Activated naive CD4-positive, alpha-beta T cell treated with anti-CD3 and anti-CD28 coated beads for 36 hours (primary cell): ENCODE data around the gene BTBD18. TPM values are rescaled to one million over a fixed set of nuclear protein-coding genes. Genes with fewer than 3 reads are reported as not detected.
"Not testable (repeated sequence)": the region's sequence is repeated elsewhere in the genome, so short reads cannot be mapped to it uniquely, and the experiment has no call there.

Experiments used
- CTCF ChIA-PET: fragments of 350-600 bp; sonication (Branson Sonifier 250); formaldehyde crosslinking; loops from one replicate; lab custom pipeline; 2021; ENCODE audit warnings: antibody characterized with exemption; lab: Charles Lee
- DNase-seq: peaks from one replicate; pipeline ENCODE4 v3.0.0-alpha.2; 2020
- H3K27ac Mint-ChIP-seq: one replicate; pipeline ENCODE4 v1.8.0; 2021; ENCODE audit warnings: mild to moderate bottlenecking, mixed read lengths
- H3K27me3 Mint-ChIP-seq: one replicate; pipeline ENCODE4 v1.8.0; 2021; ENCODE audit warnings: low read depth, mixed read lengths
- H3K36me3 Mint-ChIP-seq: one replicate; pipeline ENCODE4 v1.8.0; 2021; ENCODE audit warnings: low read depth, mixed read lengths
- H3K4me1 Mint-ChIP-seq: one replicate; pipeline ENCODE4 v1.8.0; 2021; ENCODE audit warnings: low read depth, mixed read lengths
- H3K4me3 Mint-ChIP-seq: one replicate; pipeline ENCODE4 v1.8.0; 2021; ENCODE audit warnings: mild to moderate bottlenecking, moderate library complexity, mixed read lengths
- H3K9me3 Mint-ChIP-seq: one replicate; pipeline ENCODE4 v1.8.0; 2021; ENCODE audit warnings: mixed read lengths
- intact Hi-C: fragments of 100-400 bp; cut with micrococcal nuclease; formaldehyde crosslinking; loops from one replicate; pipeline ENCODE4 v1.15.1; 2023
- total RNA-seq, 2 experiments: library from RNA; stranded (reverse); gene quantifications; one replicate each; pipeline ENCODE4 v1.2.3, GENCODE V29; 2021

BTBD18 gene
- total RNA-seq, 2 experiments from 2014 or later, result not detected

DNA sequence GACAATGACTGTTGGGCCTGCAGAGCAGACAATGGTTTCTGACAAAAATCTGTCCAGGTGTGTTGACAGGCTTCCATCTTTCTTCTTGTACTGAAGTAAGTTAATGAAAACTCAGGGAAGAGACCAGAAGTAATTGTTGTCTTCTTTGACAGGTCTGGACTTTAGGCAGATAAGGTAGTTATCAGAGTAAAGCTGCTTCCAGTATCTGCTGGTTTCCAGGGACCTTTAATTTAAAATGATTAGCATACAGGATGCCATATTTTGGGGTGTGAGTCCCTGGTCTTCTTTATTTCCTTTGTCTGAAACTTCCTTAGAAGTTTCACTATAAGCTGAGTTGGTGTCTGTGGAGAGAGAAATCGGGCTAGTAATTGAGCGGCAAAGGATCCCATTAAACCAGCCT lies 37.8 kb downstream of the BTBD18 start:
- Mint-ChIP-seq H3K4me1 (peaks cover 50% of the 10 kb centered on the region), H3K36me3 (peaks cover 10% of the 10 kb centered on the region), H3K4me3 (peak overlapping the region; percentile 99), H3K9me3 (no peaks in the 10 kb centered on the region), H3K27me3 (no peaks in the 10 kb centered on the region), H3K27ac (no peak overlapping the region)
- DNase-seq, result no peak
- intact Hi-C loops, result loop anchor here (2.0 to 5.0 kb wide), 3 partner anchors 79 to 1953 kb away; partner anchors contain the start of genes FAM111A and PATL1
- CTCF ChIA-PET, result interaction anchor here (0.5 to 2.4 kb wide), 2 partner anchors 28 to 86 kb away, joined by 5 to 15 read pairs; no protein-coding TSS in a partner anchor

DNA sequence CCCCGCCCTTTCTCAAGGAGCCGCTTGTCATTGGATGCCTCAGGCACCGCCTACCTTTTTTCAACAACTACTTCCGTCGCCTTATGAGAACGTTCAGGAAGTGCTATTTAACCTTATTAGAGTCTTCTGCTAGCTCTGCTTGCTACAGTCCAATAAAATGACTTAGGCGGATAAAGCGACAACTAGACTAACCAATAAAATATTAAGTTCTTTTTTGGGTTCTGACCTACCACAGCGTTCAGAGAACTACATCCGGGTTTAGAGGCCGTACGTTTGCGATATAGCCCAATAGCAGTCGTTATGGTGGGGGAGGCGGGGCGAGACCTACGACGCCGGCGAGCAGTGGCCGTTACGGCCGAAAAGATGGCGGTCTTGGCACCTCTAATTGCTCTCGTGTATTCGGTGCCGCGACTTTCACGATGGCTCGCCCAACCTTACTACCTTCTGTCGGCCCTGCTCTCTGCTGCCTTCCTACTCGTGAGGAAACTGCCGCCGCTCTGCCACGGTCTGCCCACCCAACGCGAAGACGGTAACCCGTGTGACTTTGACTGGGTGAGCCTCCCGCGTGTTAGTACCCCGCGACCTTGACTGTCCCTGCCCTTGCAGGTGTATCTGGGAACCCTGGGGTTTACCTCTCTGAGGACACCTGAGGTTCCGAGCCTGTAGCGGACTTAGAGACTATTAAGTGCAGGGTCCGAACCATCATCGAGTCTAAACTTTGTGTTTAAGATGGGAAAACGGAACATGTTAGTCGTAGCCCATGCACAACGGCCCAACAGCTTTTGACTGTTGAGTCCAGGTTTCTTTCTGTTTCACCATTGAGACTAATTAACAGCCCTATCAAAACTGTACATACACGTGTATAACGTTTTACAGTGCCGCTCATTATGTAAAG lies 39.1 kb downstream of the BTBD18 start, which contains the start of gene TMX2:
TSS of gene TMX2 (plus strand) at position 338 of the 895 bp plus-strand sequence. CDS start at position 364, 26 bp downstream.
- Mint-ChIP-seq H3K4me3 (peak within 1 kb of the TSS; percentile 99), H3K27me3 (no peaks in the 10 kb centered on the region), H3K36me3 (peaks cover 3% of the 10 kb centered on the region), H3K27ac (peak within 1 kb of the TSS; percentile 92), H3K4me1 (peaks cover 50% of the 10 kb centered on the region), H3K9me3 (no peaks in the 10 kb centered on the region)
- intact Hi-C loops, result loop anchor here (1.0 to 5.0 kb wide), 12 partner anchors 29 to 1955 kb away; partner anchors contain the start of genes CLP1, FAM111A, PATL1 and SELENOH
- peak; percentile 95 for DNase-seq
- CTCF ChIA-PET, result interaction anchor here (1.0 to 2.4 kb wide), 2 partner anchors 87 to 185 kb away, joined by 4 to 15 read pairs; no protein-coding TSS in a partner anchor

DNA sequence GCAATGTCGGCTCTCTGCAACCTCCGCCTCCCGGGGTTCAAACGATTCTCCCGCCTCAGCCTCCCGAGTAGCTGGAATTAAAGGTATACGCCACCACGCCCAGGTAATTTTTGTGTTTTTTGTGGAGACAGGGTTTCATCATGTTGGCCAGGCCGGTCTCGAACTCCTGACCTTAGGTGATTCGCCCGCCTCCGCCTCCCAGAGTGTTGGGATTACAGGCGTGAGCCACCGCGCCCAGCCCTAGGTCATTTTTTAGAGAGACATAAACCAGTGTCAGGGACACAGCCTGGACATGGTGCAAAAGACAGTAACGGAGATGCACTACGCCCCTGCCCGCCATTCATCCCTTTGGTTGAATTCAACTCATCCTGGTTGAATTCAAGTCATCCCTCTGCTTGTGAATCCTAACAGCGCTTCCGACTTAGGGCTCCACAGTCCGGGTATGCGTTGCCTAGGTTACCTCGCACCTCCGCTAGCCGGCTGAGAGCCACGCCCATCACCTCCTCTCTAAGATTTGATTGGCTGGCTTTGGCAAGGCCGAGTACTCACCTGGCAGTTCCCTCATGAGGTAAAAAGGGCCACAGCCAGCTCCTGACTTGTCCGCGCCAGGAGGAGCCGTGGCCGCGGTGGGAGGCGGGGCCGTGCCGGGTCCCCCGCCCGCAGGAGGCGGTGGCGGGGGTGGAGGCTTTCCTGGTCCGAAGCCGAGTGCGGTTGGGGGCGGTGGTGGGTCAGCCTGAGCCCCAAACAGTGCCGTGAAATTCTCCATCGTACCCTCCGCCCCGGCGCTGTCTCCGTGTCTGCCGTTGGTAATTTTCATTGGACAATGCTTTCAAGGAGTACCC lies 40.0 kb downstream of the BTBD18 start, which contains the start of gene MED19:
TSS of gene MED19 (minus strand) at position 802 of the 842 bp plus-strand sequence. CDS start at position 766, 36 bp downstream.
- Mint-ChIP-seq H3K27ac (peak within 1 kb of the TSS; percentile 92), H3K9me3 (no peaks in the 10 kb centered on the region), H3K36me3 (peaks cover 3% of the 10 kb centered on the region), H3K4me1 (peaks cover 50% of the 10 kb centered on the region), H3K4me3 (peak within 1 kb of the TSS; percentile 99), H3K27me3 (no peaks in the 10 kb centered on the region)
- CTCF ChIA-PET, result interaction anchor here (1.0 kb wide), 1 partner anchor 184 kb away, joined by 4 read pairs; no protein-coding TSS in a partner anchor
- DNase-seq, result peak; percentile 80
- intact Hi-C loops, result loop anchor here (1.0 to 5.0 kb wide), 12 partner anchors 30 to 1956 kb away; partner anchors contain the start of genes CLP1, FAM111A, PATL1 and SELENOH

DNA sequence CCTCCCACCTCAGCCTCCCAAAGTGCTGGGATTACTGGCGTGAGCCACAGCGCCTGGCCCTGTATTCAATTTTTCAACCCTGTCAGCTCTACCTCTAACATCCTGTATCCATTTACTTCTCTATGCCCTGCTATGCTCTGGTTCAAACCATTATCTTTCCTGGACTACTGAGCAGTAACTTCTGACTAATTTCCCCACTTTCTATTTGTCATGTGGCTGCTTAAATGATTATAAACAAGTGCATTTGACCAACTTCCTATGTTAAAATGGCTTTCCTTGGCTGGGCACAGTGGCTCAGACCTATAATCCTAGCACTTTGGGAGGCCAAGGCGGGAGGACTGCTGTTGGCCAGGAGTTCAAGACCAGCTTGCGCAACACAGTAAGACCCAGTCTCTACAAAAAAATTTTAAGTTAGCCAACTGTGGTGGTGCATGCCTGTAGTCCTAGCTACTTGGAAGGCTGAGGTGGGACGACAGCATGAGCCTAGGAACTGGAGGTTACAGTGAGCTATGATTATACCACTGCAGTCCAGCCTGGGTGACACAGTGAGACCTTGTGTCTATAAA lies 41.7 kb downstream of the BTBD18 start:
- Mint-ChIP-seq H3K27me3 (no peaks in the 10 kb centered on the region), H3K36me3 (no peaks in the 10 kb centered on the region), H3K9me3 (no peaks in the 10 kb centered on the region), H3K27ac (peak overlapping the region; percentile 62), H3K4me1 (peaks cover 46% of the 10 kb centered on the region), H3K4me3 (no peak overlapping the region)
- DNase-seq, result no peak
- CTCF ChIA-PET, result interaction anchor here (0.7 to 3.0 kb wide), 7 partner anchors 8 to 92 kb away, joined by 3 to 11 read pairs (median 3); no protein-coding TSS in a partner anchor
- intact Hi-C loops, result loop anchor here (5.0 kb wide), 2 partner anchors 1432 to 1957 kb away; partner anchors contain the start of genes FAM111A and PATL1

DNA sequence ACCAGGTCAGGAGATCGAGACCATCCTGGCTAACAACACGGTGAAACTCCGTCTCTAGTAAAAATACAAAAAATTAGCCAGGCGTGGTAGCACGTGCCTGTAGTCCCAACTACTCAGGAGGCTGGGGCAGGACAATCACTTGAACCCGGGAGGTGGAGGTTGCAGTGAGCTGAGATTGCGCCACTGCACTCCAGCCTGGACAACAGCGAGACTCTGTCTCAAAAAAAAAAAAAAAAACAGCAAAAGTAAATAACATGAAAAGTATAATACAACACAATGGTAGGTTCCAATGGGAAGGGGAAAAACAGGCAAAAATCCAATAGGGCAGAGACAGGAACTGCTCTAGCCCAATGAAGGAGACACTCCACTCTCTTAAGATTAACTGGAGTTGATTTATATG lies 46.2 kb downstream of the BTBD18 start:
- intact Hi-C loops, H3K4me3 Mint-ChIP-seq, H3K27me3 Mint-ChIP-seq, H3K27ac Mint-ChIP-seq, H3K9me3 Mint-ChIP-seq, DNase-seq: not testable (repeated sequence)
- Mint-ChIP-seq H3K36me3 (peaks cover 11% of the 10 kb centered on the region), H3K4me1 (peaks cover 16% of the 10 kb centered on the region)
- CTCF ChIA-PET, result interaction anchor here (1.1 kb wide), 1 partner anchor 22 kb away, joined by 3 read pairs; no protein-coding TSS in a partner anchor

DNA sequence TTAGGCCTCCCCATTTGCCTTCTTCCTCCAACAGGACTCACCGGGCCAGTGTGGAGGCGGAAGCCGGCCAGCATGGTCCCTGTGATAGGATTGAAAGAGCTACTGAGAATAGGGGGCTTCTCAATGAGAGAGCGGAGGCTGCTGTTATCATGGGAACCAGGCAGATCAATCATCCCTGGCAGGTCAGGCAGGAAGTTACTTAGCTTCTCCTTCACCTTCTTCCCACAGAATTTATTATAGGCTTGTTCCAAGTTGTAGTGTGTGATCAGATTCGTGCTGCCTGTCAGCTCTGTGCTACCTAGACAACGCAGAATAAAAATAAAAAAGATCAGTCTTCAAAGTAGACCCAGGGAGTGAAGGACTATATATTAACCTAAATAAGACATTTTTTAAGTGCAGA lies 46.7 kb downstream of the BTBD18 start:
- Mint-ChIP-seq H3K4me1 (peaks cover 12% of the 10 kb centered on the region), H3K27me3 (no peaks in the 10 kb centered on the region), H3K9me3 (no peaks in the 10 kb centered on the region), H3K4me3 (no peak overlapping the region), H3K27ac (no peak overlapping the region), H3K36me3 (peaks cover 12% of the 10 kb centered on the region)
- no peak for DNase-seq
- CTCF ChIA-PET, result interaction anchor here (1.1 kb wide), 1 partner anchor 23 kb away, joined by 3 read pairs; no protein-coding TSS in a partner anchor
- intact Hi-C loops, result no loop called here

DNA sequence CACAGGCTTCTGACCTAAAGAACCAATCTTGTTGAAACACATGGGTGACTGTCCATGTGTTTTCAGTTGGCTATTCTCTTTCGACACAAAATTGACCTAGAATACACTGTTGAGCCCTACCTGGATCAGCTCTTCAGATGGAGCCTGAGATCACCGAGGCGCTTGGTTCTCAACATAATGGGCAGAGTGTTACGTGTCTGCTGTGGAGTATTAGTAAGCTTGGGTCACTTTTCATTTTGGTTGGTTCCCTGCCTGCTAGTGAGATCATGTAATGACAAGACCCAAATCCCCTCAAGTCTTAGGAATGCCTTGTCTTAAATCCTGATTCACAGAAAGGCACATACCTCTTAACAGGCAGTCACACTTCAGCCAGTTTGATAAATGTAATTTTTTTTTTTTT lies 48.3 kb downstream of the BTBD18 start:
- Mint-ChIP-seq H3K27me3 (no peaks in the 10 kb centered on the region), H3K4me3 (no peak overlapping the region), H3K4me1 (peaks cover 4% of the 10 kb centered on the region), H3K9me3 (no peaks in the 10 kb centered on the region), H3K36me3 (peaks cover 18% of the 10 kb centered on the region), H3K27ac (no peak overlapping the region)
- CTCF ChIA-PET, result interaction anchor here (1.0 kb wide), 1 partner anchor 98 kb away, joined by 8 read pairs; no protein-coding TSS in a partner anchor
- no peak for DNase-seq
- intact Hi-C loops, result no loop called here

DNA sequence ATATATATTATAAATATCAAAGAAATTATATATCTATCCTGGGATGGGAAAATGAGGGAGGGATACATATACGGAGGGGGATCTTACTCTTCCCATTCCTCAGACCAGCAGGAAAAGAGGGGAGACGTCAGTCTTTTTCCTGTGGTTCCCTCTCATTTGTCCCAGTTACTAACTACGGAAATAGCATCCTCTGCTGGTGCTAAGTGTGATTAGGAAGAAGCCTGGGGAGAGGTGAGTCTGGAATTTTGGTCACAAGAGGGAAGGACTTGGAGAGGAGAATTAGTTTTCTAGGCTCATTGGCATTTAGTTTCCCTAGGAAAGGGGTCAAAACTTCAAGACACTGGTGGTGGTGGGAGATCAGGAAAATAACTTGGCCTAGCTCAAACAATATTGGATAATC lies 51.2 kb downstream of the BTBD18 start:
- H3K4me3 Mint-ChIP-seq, result no peak overlapping the region
- peaks cover 29% of the 10 kb centered on the region for H3K36me3 Mint-ChIP-seq
- no peaks in the 10 kb centered on the region for H3K27me3 Mint-ChIP-seq
- no peak for DNase-seq
- H3K9me3 Mint-ChIP-seq, result no peaks in the 10 kb centered on the region
- intact Hi-C loops, result no loop called here
- H3K4me1 Mint-ChIP-seq, result no peaks in the 10 kb centered on the region
- no peak overlapping the region for H3K27ac Mint-ChIP-seq
- CTCF ChIA-PET, result no interaction called here

DNA sequence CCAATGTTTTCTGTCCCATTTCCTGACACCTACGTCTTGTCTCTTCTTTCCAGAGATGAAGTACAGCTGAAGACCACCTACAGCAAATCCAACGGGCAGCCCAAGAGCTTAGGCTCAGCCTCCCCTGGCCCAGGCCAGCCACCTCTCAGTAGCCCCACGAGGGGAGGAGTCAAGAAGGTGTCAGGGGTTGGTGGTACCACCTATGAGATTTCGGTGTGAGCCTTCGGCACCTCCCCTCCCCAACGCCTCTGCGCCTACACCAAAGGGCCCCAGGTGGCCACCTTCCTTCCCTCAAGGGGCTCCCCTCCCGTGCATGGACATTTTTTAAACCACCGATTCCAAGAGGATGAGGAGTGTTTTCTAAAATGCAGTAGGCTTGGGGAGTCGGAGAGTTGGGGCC lies 51.8 kb downstream of the BTBD18 start:
- H3K27me3 Mint-ChIP-seq, result no peaks in the 10 kb centered on the region
- intact Hi-C loops, result no loop called here
- no peak overlapping the region for H3K4me3 Mint-ChIP-seq
- no peaks in the 10 kb centered on the region for H3K9me3 Mint-ChIP-seq
- no peaks in the 10 kb centered on the region for H3K4me1 Mint-ChIP-seq
- peaks cover 29% of the 10 kb centered on the region for H3K36me3 Mint-ChIP-seq
- no peak for DNase-seq
- CTCF ChIA-PET, result interaction anchor here (0.5 kb wide), 1 partner anchor 175 kb away, joined by 3 read pairs; no protein-coding TSS in a partner anchor
- H3K27ac Mint-ChIP-seq, result no peak overlapping the region

DNA sequence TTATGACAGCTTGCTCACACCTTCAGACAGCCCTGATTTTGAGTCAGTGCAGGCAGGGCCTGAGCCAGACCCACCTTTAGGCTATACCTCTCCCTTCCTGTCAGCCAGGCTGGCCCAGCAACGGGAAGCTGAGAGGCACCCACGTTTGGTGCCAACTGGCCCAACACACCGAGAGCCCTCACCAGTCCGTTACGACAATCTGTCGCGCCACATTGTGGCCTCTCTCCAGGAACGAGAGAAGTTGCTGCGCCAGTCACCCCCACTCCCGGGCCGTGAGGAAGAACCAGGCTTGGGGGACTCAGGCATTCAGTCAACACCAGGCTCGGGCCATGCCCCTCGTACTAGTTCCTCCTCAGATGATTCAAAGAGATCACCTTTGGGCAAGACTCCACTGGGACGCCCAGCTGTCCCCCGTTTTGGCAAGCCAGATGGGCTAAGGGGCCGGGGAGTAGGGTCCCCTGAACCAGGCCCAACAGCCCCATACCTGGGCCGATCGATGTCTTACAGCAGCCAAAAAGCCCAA lies 52.7 kb downstream of the BTBD18 start:
- DNase-seq, result no peak
- peaks cover 24% of the 10 kb centered on the region for H3K36me3 Mint-ChIP-seq
- no peak overlapping the region for H3K4me3 Mint-ChIP-seq
- H3K27ac Mint-ChIP-seq, result no peak overlapping the region
- no peaks in the 10 kb centered on the region for H3K4me1 Mint-ChIP-seq
- CTCF ChIA-PET, result interaction anchor here (1.0 kb wide), 2 partner anchors 9 to 11 kb away, joined by 3 to 4 read pairs; no protein-coding TSS in a partner anchor
- H3K9me3 Mint-ChIP-seq, result no peaks in the 10 kb centered on the region
- H3K27me3 Mint-ChIP-seq, result no peaks in the 10 kb centered on the region
- intact Hi-C loops, result no loop called here
